Left kidney (tissue), 2 donors: Measurements from ENCODE around the gene USP21. TPM values are rescaled to one million over a fixed set of nuclear protein-coding genes. Genes with fewer than 3 reads are reported as not detected.

Experiments used
- DNase-seq: peaks from one replicate; pipeline ENCODE4 v3.0.0-alpha.2; 2013
- polyA plus RNA-seq: library from polyadenylated mRNA; unstranded; fragments of 120-200 nt; gene quantifications from one replicate; pipeline ENCODE4 v1.2.1, GENCODE V29; 2013; ENCODE audit not compliant: insufficient read length

The USP21 gene
- polyA plus RNA-seq, 1 donor: 58.3 TPM

GRCh38 chr1:161214369-161214768, 55.1 kb downstream of the USP21 start:
- DNase-seq: no peak

- DNase-seq: no peak
These were observed 55.8 kb downstream of the USP21 start, which contains the start of gene FCER1G for GRCh38 chr1:161215076-161215475. Gene FCER1G, plus strand, starts transcription at chr1:161215295. Its CDS starts 27 bp downstream, at chr1:161215322.

Other genes with a start within 250 kb of the USP21 start
- gene ITLN2, start 204.7 kb upstream of the USP21 start, polyA plus RNA-seq: not detected
- gene F11R, start 138.3 kb upstream of the USP21 start, polyA plus RNA-seq: 97.2 TPM
- 44.4 TPM for gene TSTD1, start 120.5 kb upstream of the USP21 start, polyA plus RNA-seq
- gene USF1, start 113.5 kb upstream of the USP21 start, polyA plus RNA-seq: 67.9 TPM
- gene ARHGAP30, start 89.6 kb upstream of the USP21 start, polyA plus RNA-seq: 2.2 TPM
- 4.0 TPM for gene NECTIN4, start 69.9 kb upstream of the USP21 start, polyA plus RNA-seq
- gene KLHDC9, start 61.1 kb upstream of the USP21 start, polyA plus RNA-seq: 15.0 TPM
- gene PFDN2, start 41.5 kb upstream of the USP21 start, polyA plus RNA-seq: 61.2 TPM
- gene NIT1, start 41.4 kb upstream of the USP21 start, polyA plus RNA-seq: 50.5 TPM
- 57.2 TPM for gene DEDD, start 26.8 kb upstream of the USP21 start, polyA plus RNA-seq
- 142 TPM for gene UFC1, start 5.5 kb upstream of the USP21 start, polyA plus RNA-seq
- gene PPOX, start 6.9 kb downstream of the USP21 start, polyA plus RNA-seq: 46.6 TPM
- gene B4GALT3, start 18.0 kb downstream of the USP21 start, polyA plus RNA-seq: 36.8 TPM
- gene ADAMTS4, start 39.6 kb downstream of the USP21 start, polyA plus RNA-seq: 1.4 TPM
- 211 TPM for gene NDUFS2, start 42.9 kb downstream of the USP21 start, polyA plus RNA-seq
- 10.8 TPM for gene FCER1G, start 55.8 kb downstream of the USP21 start, polyA plus RNA-seq
- not detected for gene APOA2, start 64.1 kb downstream of the USP21 start, polyA plus RNA-seq
- 14.4 TPM for gene TOMM40L, start 66.6 kb downstream of the USP21 start, polyA plus RNA-seq
- gene NR1I3, start 78.7 kb downstream of the USP21 start, polyA plus RNA-seq: 3.6 TPM
- 1.2 TPM for gene PCP4L1, start 99.2 kb downstream of the USP21 start, polyA plus RNA-seq
- gene MPZ, start 150.5 kb downstream of the USP21 start, polyA plus RNA-seq: 3.5 TPM
- gene SDHC, start 154.9 kb downstream of the USP21 start, polyA plus RNA-seq: 272 TPM
- 15.2 TPM for gene CFAP126, start 208.4 kb downstream of the USP21 start, polyA plus RNA-seq